ENCODE measurements around the gene WFIKKN1.

- TF ChIP-seq SETDB1 (IDR thresholded peaks at IDR 0.05; ENCODE audit: insufficient read length, low read length): no peak
- TF ChIP-seq CTCF (tag by site-specific recombination; IDR thresholded peaks at IDR 0.05): no peak
- TF ChIP-seq ZNF266 (tag by site-specific recombination; IDR thresholded peaks at IDR 0.05; ENCODE audit: low read depth): no peak
- TF ChIP-seq ZNF121 (tag by site-specific recombination; IDR thresholded peaks at IDR 0.05): no peak
- no peak for TF ChIP-seq ZNF423 (tag by site-specific recombination; IDR thresholded peaks at IDR 0.05)
- no peak for TF ChIP-seq ZNF692 (tag by site-specific recombination; IDR thresholded peaks at IDR 0.05)
- no peak for TF ChIP-seq PRDM1 (tag by site-specific recombination; IDR thresholded peaks at IDR 0.05)
- no peak for TF ChIP-seq ZNF133 (tag by site-specific recombination; IDR thresholded peaks at IDR 0.05)
- TF ChIP-seq GFI1B (tag by site-specific recombination; IDR thresholded peaks at IDR 0.05): no peak
Observed at GRCh38 chr16:600781-601180, 30.0 kb upstream of the WFIKKN1 start.

Data from HEK293 (cell line).